VCaP (cell line): ENCODE measurements around the gene RUNX3.

ENCODE experiments used
- H3K27ac ChIP-seq: fragments of 450-650 bp; 2 replicates; pipeline ENCODE4 v1.5.1; 2017
- CTCF ChIP-seq: fragments of 450-650 bp; conservative IDR thresholded peaks from 2 replicates; pipeline ENCODE4 v1.5.1; 2017; ENCODE audit warnings: mild to moderate bottlenecking, moderate library complexity

RUNX3 gene

GRCh38 chr1:24875257-24875656 lies 54.8 kb downstream of the RUNX3 start:
- no peak for TF ChIP-seq CTCF

GRCh38 chr1:24874611-24875234 lies 55.4 kb downstream of the RUNX3 start:
- no peak for TF ChIP-seq CTCF
- no peak overlapping the region for H3K27ac ChIP-seq

More at GRCh38 chr1:24875257-24875656, 54.8 kb downstream of the RUNX3 start:
- H3K27ac ChIP-seq: no peak overlapping the region

GRCh38 chr1:24874056-24874455 lies 56.0 kb downstream of the RUNX3 start:
- no peak overlapping the region for H3K27ac ChIP-seq
- TF ChIP-seq CTCF: no peak

- H3K27ac ChIP-seq: no peak overlapping the region
- no peak for TF ChIP-seq CTCF
Measured at GRCh38 chr1:24873148-24873547, 56.9 kb downstream of the RUNX3 start.

- no peak for TF ChIP-seq CTCF
- no peak overlapping the region for H3K27ac ChIP-seq
Measured at GRCh38 chr1:24872061-24872850, 57.8 kb downstream of the RUNX3 start.

- no peak for TF ChIP-seq CTCF
- no peak overlapping the region for H3K27ac ChIP-seq
Measured at GRCh38 chr1:24871306-24871901, 58.7 kb downstream of the RUNX3 start.

- no peak for TF ChIP-seq CTCF
- no peak overlapping the region for H3K27ac ChIP-seq
Measured at GRCh38 chr1:24870551-24871195, 59.4 kb downstream of the RUNX3 start.
